ACC112 (cell line): ENCODE data around the gene TBC1D22A.

ENCODE experiments used
- H2AFZ ChIP-seq: fragments of 200-600 bp; sonication (generic); one replicate; pipeline ENCODE4 v1.6.0; 2017; ENCODE audit warnings: antibody characterized with exemption, low read length; ENCODE audit not compliant: unreplicated experiment
- H3K27ac ChIP-seq: fragments of 200-600 bp; sonication (generic); 2 replicates; pipeline ENCODE4 v1.5.1; 2014; ENCODE audit warnings: low read depth, mild to moderate bottlenecking, antibody characterized with exemption, low read length, moderate library complexity
- H3K27me3 ChIP-seq: fragments of 200-600 bp; sonication (generic); 2 replicates; pipeline ENCODE4 v1.6.1; 2014; ENCODE audit warnings: mild to moderate bottlenecking, antibody characterized with exemption, low read length, moderate library complexity, mixed read lengths; ENCODE audit not compliant: insufficient read depth
- H3K36me3 ChIP-seq: fragments of 200-600 bp; sonication (generic); 2 replicates; pipeline ENCODE4 v1.6.1; 2016; ENCODE audit warnings: mild to moderate bottlenecking, antibody characterized with exemption, low read length, moderate library complexity, mixed read lengths; ENCODE audit not compliant: insufficient read depth
- H3K4me1 ChIP-seq: fragments of 200-600 bp; sonication (generic); one replicate; pipeline ENCODE4 v1.6.1; 2016; ENCODE audit warnings: low read length, mixed read lengths; ENCODE audit not compliant: insufficient read depth, unreplicated experiment, control insufficient read depth
- H3K4me3 ChIP-seq: fragments of 200-600 bp; sonication (generic); 2 replicates; pipeline ENCODE4 v1.5.1; 2014; ENCODE audit warnings: mild to moderate bottlenecking, low read depth, low read length
- H3K79me2 ChIP-seq: fragments of 200-600 bp; sonication (generic); one replicate; pipeline ENCODE4 v1.6.0; 2016; ENCODE audit warnings: low read length; ENCODE audit not compliant: control insufficient read depth, unreplicated experiment, insufficient read depth

Gene TBC1D22A

GRCh38 chr22:47012589-47013370 lies 250.3 kb downstream of the TBC1D22A start:
- no peak overlapping the region for H3K4me3 ChIP-seq
- H2AFZ ChIP-seq: no peak overlapping the region
- no peaks in the 10 kb centered on the region for H3K79me2 ChIP-seq
- H3K27me3 ChIP-seq: no peaks in the 10 kb centered on the region
- H3K4me1 ChIP-seq: no peaks in the 10 kb centered on the region
- no peak overlapping the region for H3K27ac ChIP-seq
- H3K36me3 ChIP-seq: 0 out of 2 replicates have a peak, but pooled peaks cover 4% of the 10 kb centered on the region

- Histone ChIP-seq H3K27ac (no peak overlapping the region), H3K36me3 (0 out of 2 replicates have a peak, but pooled peaks cover 4% of the 10 kb centered on the region), H3K79me2 (no peaks in the 10 kb centered on the region), H3K4me1 (no peaks in the 10 kb centered on the region), H3K27me3 (no peaks in the 10 kb centered on the region), H3K4me3 (no peak overlapping the region), H2AFZ (no peak overlapping the region)
Observed at GRCh38 chr22:47013861-47014635, 251.6 kb downstream of the TBC1D22A start.

DNA sequence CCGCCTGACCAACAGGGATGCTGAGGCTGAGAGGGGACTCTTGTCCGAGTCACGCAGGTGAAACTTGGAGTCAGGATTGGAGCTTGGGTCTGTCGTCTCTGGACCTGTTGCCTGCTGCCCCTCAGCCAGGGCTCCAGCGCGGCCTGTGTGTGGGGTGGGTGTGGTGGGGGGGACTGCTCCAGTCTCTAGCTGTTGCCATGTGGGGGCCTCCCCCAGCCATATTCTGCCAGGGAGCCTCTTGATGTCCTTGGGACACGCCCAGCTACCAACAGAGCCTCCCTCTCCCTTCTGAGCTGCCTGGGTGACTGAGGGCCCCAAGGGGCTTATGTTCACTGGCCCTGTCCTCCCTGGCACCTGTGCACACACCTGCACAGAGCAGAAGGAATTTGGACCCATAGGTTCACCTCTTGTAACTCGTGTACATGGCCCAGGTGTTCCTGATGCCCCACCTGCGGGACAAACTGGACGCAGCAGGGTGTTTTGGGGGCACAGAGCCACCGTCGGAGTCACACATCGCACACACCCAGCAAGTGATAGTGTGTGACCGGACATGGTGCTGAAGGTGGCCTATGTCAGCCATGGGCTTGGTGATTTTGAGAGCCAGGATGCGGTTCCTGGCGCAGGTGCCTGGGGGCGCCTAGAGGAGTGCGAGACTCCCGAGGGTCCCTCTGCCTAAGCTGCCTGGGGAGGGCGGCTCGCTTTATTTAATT lies 252.3 kb downstream of the TBC1D22A start:
- H3K27ac ChIP-seq: no peak overlapping the region
- H3K4me3 ChIP-seq: no peak overlapping the region
- H3K79me2 ChIP-seq: no peaks in the 10 kb centered on the region
- no peaks in the 10 kb centered on the region for H3K36me3 ChIP-seq
- no peak overlapping the region for H2AFZ ChIP-seq
- no peaks in the 10 kb centered on the region for H3K27me3 ChIP-seq
- no peaks in the 10 kb centered on the region for H3K4me1 ChIP-seq

DNA sequence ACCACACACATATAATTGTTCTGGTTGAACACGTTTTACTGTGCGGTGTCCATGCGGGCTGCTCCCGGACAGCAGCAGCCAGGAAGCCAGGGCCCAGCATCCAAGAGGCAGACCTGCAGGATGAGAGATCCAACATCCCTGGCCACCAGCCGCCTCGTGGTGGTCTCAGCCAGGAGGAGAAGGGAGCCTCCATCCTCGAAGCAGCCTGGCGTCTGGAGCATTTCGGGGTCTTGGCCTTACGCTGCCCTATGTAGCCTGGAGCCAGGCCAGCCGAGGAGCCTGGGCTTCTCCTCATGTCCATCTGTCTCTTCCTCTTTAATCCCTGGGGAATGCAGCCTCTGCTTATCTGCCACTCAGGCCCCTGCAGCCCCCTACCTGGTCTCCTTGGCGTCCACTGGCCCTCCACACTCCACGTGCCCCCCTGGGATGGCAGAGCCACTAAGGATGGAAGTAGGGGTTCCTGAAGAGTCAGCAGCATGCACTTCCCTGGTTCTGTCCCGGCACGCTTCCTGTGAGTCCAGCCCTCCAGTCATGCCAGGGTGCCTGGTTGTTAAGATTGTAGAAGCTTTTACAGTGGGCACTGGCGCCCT lies 253.2 kb downstream of the TBC1D22A start:
- H3K79me2 ChIP-seq: no peaks in the 10 kb centered on the region
- H3K27ac ChIP-seq: no peak overlapping the region

DNA sequence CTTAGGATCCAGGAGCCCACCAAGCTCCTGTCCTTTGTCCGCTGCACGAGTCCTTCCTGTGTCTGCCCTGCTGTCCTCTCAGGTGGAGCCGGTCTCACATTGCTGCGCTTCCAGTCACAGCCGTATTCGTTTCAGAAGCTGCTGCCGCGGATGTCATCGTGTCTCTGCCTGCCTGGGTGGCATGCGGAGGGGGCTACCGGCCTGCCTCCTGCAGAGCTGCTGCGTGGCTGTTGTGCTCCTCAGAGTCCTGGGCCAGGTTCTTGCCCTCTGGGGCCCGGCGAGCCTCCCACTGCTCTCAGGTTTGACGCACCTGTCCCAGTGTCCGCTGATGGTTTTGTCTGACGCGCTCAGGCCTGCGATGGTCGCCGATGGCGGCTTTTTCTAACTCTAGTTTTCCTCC lies 254.2 kb downstream of the TBC1D22A start:
- Histone ChIP-seq H3K27me3 (no peaks in the 10 kb centered on the region), H3K36me3 (no peaks in the 10 kb centered on the region), H3K4me3 (no peak overlapping the region), H2AFZ (no peak overlapping the region), H3K27ac (no peak overlapping the region), H3K79me2 (no peaks in the 10 kb centered on the region), H3K4me1 (no peaks in the 10 kb centered on the region)

More for the DNA sequence above, 253.2 kb downstream of the TBC1D22A start:
- Histone ChIP-seq H2AFZ (no peak overlapping the region), H3K27me3 (no peaks in the 10 kb centered on the region), H3K4me1 (no peaks in the 10 kb centered on the region), H3K36me3 (no peaks in the 10 kb centered on the region), H3K4me3 (no peak overlapping the region)

DNA sequence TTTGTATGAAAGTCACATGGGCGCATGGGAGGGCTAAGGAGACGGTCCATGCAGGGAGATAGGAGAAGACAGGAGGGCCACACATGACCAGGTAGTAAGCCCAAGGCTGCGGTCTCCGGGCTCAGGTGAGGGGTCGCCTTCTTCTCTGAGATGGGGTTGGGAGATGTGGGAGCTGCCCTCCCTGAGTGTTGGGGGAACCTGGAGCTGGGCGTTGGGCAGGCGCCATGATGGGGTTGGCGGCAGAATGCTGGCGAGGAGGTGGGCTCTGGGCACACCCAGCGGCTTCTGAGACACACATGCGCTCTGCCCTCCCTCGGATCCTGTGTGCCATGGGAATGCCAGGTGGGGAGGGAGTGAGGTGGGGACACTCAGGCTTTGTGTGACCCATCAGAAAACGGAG lies 254.8 kb downstream of the TBC1D22A start:
- Histone ChIP-seq H3K36me3 (no peaks in the 10 kb centered on the region), H3K79me2 (no peaks in the 10 kb centered on the region), H3K27me3 (no peaks in the 10 kb centered on the region), H2AFZ (no peak overlapping the region), H3K4me3 (no peak overlapping the region), H3K27ac (no peak overlapping the region), H3K4me1 (no peaks in the 10 kb centered on the region)

- Histone ChIP-seq H3K27ac (no peak overlapping the region), H3K27me3 (no peaks in the 10 kb centered on the region), H3K4me3 (no peak overlapping the region), H3K4me1 (no peaks in the 10 kb centered on the region), H3K36me3 (no peaks in the 10 kb centered on the region), H2AFZ (no peak overlapping the region), H3K79me2 (no peaks in the 10 kb centered on the region)
Observed at GRCh38 chr22:47018010-47018910, 255.8 kb downstream of the TBC1D22A start.

GRCh38 chr22:47019012-47019790 lies 256.8 kb downstream of the TBC1D22A start:
- H3K36me3 ChIP-seq: no peaks in the 10 kb centered on the region
- H2AFZ ChIP-seq: no peak overlapping the region
- no peaks in the 10 kb centered on the region for H3K79me2 ChIP-seq
- no peaks in the 10 kb centered on the region for H3K27me3 ChIP-seq
- no peak overlapping the region for H3K27ac ChIP-seq
- no peak overlapping the region for H3K4me3 ChIP-seq
- no peaks in the 10 kb centered on the region for H3K4me1 ChIP-seq

DNA sequence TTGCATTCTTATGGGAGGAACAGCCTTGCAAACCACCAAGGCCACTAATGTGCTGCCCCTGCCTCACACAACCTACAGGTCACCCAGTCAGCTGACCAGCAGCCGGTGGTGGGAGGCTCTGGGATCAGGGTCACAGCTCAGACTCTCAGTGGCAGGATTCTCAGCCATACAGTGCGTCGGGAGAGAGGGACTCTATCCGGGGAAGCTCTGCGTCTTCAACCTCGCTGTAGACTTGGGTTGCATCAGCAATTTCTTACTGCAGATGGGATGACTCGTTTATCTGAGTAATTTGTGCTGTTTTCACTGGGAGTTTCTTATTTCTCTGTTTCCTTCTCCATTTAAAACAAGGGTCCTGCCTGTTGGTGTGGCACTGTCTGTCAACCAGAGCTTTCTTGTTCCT lies 257.7 kb downstream of the TBC1D22A start:
- no peak overlapping the region for H2AFZ ChIP-seq

More for the DNA sequence above, 257.7 kb downstream of the TBC1D22A start:
- Histone ChIP-seq H3K4me1 (no peaks in the 10 kb centered on the region), H3K36me3 (no peaks in the 10 kb centered on the region), H3K79me2 (no peaks in the 10 kb centered on the region), H3K27me3 (no peaks in the 10 kb centered on the region), H3K4me3 (no peak overlapping the region), H3K27ac (no peak overlapping the region)
